Bone marrow (tissue), 2 donors: Measurements from ENCODE around the gene ERC2.
"Not testable (repeated sequence)": the region's sequence is repeated elsewhere in the genome, so short reads cannot be mapped to it uniquely, and the experiment has no call there.

Experiments
- DNase-seq, 2 donors: peaks; one replicate each; lab custom pipeline; 2025; lab: John Stamatoyannopoulos, UW

Gene ERC2

DNA sequence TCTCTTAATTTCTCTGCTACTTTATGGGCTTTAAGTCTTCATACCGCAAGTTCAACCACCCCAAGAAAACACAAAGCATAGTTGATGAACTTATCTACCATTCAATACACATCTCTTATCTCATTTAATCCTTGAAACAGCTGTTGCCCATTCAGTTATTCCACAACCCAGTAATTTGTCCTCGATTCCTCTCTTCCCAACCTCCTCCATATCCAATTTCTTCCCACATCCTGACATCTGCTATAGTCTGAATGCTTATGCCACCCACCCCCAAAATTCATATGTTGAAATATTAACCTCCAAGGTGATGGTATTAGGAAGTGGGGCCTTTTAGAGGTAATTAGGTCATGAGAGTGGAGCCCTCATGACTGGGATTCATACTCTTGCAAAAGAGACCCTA, 345.4 kb downstream of the ERC2 start:
- DNase-seq = no peak

DNA sequence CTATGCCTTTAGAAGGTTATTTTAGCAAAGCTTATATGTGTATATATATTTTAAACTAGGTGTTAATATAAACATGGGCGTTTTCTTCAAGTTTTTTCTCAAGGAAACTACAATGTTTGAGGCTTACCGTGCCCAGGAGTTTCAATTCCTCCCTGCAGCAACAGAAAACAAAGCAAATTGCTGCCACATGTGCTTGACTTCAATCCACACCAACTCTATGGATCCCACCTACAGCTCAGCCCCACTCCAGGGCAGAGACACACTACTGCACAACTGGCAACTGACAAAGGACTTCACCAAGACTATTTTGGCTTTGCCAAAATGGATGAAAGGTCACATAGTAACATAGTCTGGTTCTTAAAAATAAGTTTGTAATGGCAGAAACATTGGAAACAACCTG, 346.6 kb downstream of the ERC2 start:
- no peak for DNase-seq

- no peak for DNase-seq
Observed at GRCh38 chr3:56119575-56120349, 348.5 kb downstream of the ERC2 start.

GRCh38 chr3:56118968-56119367, 349.3 kb downstream of the ERC2 start:
- no peak for DNase-seq

DNA sequence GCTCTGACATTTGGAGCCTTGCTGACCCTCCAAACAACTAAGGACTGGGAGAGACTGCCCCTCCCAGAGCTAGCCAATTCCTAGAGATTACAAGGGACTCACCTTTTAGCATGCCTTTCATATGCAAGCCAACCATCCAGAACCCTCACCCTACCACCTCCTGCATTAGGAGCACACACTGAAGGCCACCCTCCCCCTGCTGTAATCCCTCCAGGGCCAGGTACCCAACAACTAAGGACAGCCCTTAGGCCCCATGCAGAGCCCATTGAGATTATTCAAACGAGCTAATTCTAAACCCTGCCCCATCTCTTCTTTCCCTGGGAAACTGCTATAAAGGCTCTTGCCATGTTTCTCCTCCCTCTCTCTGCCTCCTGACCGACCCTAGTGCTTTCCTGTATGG, 352.6 kb downstream of the ERC2 start:
- no peak for DNase-seq

DNA sequence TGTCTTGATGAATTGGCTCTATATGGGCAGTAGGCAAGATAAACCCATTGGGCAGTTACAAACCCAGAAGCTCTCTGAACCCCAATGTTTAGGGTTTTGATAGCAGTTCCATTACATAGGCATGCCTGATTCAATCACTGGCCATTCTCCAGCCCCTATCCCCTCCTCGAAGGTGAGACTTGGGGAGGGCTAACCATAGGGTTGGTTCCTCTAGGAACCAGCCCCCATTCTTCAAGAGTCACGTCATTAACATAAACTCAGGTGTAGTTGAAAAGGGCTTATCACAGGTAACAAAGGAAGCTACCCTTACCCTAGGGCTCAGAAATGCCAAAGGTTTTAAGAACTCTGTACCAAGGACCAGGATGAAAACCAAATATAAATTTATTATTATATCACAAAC, 353.1 kb downstream of the ERC2 start:
- no peak for DNase-seq

DNA sequence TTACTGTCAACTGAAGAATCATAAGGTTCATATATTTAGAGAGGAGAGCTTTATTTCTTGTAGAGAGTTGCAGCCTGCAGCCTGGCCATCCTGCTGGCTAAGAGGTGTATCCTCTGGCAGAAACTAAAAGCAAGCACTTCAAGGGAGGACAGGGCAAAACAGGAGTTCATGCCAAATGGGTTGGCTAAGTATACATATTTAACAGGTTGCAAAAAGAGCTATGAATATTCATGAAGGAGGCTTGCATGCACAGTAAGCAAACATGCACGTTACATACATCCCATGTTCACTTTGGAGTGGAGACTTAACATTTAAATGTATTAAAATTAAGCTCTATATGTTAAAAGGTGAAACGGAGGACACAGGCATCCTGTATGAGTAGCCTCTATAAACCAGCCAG, 354.4 kb downstream of the ERC2 start:
- no peak for DNase-seq

GRCh38 chr3:56113231-56113630, 355.0 kb downstream of the ERC2 start:
- DNase-seq = no peak

DNA sequence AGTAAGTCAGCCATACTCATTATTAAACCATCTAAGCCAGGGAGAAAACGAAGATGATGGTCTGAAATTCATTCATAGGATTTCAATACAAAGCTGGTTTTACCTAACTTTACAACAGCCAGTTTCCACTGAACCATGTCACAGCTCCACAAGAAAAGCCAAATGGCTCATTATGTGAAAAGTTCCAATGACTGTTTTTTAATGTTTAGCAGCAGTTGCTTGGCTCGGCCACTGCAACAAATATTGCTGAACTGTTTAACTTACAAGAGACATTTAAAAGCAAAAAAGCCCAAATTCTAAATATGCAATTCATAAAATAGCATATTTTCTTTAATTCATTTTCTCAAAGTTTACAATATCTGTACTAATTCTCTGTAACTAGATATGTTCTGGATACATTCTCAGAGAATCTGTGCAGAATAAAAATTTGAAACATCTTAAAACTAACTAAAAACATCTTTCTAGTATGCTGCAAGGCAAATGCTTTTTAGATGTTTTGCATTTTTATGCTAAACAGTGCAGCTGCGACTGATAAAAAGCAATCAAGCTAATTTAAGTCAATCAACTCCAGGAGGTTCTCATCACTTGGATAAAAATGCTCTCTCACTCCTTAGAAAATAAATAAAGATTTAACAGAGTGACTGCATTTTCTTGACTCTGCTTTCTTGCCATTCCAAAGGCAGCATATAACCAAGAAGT, 356.5 kb downstream of the ERC2 start:
- DNase-seq = no peak

DNA sequence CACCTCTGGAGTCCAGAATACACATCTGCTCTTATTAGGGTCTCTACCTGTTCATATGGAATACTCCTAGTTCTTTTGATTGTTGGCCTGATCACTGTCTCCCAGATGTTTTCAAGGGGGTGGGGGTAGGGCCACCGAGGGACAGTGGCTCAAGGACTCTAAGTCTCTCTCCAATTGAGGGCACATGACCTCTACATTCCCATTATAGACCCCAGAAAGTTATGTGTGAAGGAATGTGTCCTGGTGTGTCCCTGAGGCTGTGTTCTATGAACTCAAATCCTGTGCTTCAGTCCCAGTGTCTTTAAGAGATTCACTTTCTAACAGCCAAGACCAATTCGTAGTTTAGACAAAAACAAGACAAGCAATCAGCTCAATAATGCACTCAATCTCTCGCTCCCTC, 357.4 kb downstream of the ERC2 start:
- DNase-seq = no peak

DNA sequence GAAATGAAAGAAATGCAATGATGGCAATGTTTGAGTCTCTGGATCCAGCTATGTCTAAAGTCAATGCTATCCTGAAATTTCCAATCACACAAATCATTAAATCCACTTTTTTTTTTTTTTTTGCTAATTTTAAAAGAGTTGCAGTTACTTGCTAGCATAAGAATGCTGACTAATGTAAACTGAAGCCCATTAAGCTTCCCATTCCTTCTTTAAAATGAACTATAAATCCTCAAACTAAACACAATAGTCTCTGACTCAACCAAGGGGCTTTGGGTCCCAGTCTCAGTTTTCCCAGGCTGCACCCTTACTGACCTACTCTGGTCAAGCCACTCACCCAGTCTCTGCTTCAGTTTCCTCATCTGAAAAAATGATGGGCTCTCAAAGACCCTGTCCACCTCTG, 361.1 kb downstream of the ERC2 start:
- DNase-seq = no peak

- no peak for DNase-seq
Observed at GRCh38 chr3:56102032-56102431, 366.2 kb downstream of the ERC2 start.

DNA sequence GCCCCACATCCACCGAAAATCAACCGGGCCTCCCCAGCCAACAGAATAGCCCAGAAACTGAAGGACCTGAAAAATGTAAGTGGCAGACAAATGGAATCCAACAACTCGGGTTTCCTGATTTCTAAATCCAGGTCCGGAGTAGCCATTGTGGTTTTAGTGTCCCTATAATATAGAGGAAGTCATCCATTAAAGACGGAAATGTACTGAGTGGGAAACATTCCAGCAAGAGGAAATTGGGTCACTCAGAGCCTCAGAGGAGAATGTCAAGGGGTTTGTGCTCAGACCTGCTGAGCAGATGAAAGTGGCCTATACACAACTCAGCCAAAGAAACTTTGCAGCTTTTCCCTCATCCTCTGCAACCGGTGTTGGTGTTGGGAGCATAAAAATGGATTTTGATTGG, 366.7 kb downstream of the ERC2 start:
- DNase-seq = no peak

- DNase-seq = no peak
Observed at GRCh38 chr3:56096999-56097398, 371.3 kb downstream of the ERC2 start.

GRCh38 chr3:56094170-56094569, 374.1 kb downstream of the ERC2 start:
- DNase-seq = no peak

DNA sequence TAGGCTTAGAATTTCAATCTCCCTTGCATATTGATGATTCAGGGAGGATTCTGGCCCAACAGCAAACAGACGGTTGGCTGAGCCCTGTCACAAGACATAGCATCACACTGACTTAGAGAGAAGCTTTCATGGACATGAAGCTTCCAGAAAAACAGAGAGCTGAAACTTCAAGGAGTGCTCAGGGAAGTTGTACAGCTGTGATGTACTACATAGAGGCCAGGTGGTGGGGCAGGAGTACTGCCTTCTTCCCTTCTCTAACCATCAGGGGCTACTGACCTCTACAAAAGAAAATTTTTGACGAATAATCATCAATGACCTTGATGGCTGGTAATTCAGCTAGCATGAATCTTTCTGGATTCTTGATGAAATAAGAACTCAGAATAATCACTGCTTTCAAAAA, 378.5 kb downstream of the ERC2 start:
- DNase-seq = no peak

GRCh38 chr3:56087451-56088053, 380.7 kb downstream of the ERC2 start:
- DNase-seq = no peak

DNA sequence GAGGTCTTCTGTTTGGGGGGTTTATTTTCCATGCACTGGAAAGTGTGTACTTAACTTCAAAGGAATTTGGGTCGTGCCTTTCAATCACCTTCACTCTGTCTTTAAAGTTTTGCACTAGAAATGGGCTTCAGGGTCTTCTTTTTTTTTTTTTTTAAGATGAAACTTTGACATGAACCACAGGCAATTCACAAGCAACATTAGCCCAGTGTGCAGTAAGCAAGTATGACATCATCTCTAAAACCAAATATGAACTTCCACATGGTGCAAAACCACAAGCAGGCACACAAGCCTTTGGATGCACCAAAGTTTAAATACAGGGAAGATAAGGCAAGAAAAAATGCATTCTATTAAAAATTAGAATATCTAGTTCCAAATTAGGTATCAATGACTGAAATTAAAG, 381.9 kb downstream of the ERC2 start:
- DNase-seq = no peak

- no peak for DNase-seq
Observed at GRCh38 chr3:56081246-56081645, 387.0 kb downstream of the ERC2 start.

- no peak for DNase-seq
Observed at GRCh38 chr3:56076746-56077145, 391.5 kb downstream of the ERC2 start.

- no peak for DNase-seq
Observed at GRCh38 chr3:56075089-56075488, 393.2 kb downstream of the ERC2 start.

DNA sequence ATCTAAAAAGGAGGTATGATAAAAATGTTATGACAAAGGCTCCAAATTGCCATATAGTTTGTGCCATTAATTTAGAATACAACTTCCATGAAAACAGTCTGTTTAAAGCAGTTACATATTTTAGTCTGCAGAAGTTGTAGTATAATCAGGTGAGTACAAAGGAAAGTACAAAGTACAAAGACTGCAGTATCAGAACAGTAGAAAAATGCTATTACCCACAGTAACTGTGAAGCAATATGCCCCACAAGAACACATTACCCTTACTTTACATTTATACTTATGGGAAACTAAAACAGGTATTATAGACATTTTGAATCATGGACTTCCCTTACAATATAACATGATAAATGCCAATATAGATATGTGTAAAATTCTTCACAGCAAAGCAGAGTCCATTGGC, 398.5 kb downstream of the ERC2 start:
- DNase-seq = no peak

DNA sequence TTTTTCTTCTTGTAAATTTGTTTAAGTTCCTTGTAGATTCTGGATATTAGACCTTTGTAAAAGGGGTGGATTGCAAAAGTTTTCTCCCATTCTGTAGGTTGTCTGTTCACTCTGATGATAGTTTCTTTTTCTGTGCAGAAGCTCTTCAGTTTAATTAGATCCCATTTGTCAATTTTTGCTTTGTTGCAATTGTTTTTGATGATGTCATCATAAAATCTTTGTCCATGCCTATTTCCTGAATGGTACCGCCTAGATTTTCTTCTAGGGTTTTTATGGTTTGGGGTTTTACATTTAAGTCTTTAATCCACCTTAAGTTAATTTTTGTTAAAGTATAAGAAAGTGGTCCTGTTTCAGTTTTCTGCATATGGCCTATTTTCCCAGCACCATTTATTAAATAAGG, 401.9 kb downstream of the ERC2 start:
- DNase-seq = not testable (repeated sequence)
